CD8-positive, alpha-beta memory T cell (primary cell): ENCODE measurements around the gene NPAT. TPM values are rescaled to one million over a fixed set of nuclear protein-coding genes. Genes with fewer than 3 reads are reported as not detected.

Experiments
- CTCF ChIA-PET: fragments of 350-600 bp; sonication (Branson Sonifier 250); formaldehyde crosslinking; loops from one replicate; lab custom pipeline; 2021; ENCODE audit warnings: antibody characterized with exemption; lab: Charles Lee
- POLR2A ChIA-PET: fragments of 350-600 bp; sonication (Branson Sonifier 250); formaldehyde crosslinking; loops from one replicate; lab custom pipeline; 2021; ENCODE audit warnings: antibody characterized with exemption; lab: Charles Lee
- DNase-seq, 5 donors: peaks; one replicate each; pipeline versions ENCODE4 v3.0.0 to v3.0.0-alpha.2; 2020 to 2022; ENCODE audit warnings: mixed read lengths in 1 of 5
- H3K27ac ChIP-seq: one replicate; pipeline ENCODE4 v1.7.0; 2013; ENCODE audit warnings: low read depth, mild to moderate bottlenecking, low read length, moderate library complexity
- H3K27me3 ChIP-seq: 2 replicates; pipeline ENCODE4 v1.7.0; 2013; ENCODE audit warnings: low read length, mild to moderate bottlenecking; ENCODE audit not compliant: insufficient read depth, poor library complexity, severe bottlenecking
- H3K36me3 ChIP-seq: 2 replicates; pipeline ENCODE4 v1.7.0; 2013; ENCODE audit warnings: mild to moderate bottlenecking, low read length, moderate library complexity; ENCODE audit not compliant: insufficient read depth
- H3K4me1 ChIP-seq: 2 replicates; pipeline ENCODE4 v1.7.0; 2013; ENCODE audit warnings: mild to moderate bottlenecking, low read length, moderate library complexity; ENCODE audit not compliant: insufficient read depth
- H3K4me3 ChIP-seq: 2 replicates; pipeline ENCODE4 v1.7.0; 2013; ENCODE audit warnings: mild to moderate bottlenecking, low read length
- H3K9me3 ChIP-seq: 2 replicates; pipeline ENCODE4 v1.7.0; 2013; ENCODE audit warnings: mild to moderate bottlenecking, low read length
- H3K27ac Mint-ChIP-seq, 8 donors: one replicate each; pipeline ENCODE4 v1.8.0; 2020 to 2021; ENCODE audit warnings: mixed read lengths in 8 of 8, mild to moderate bottlenecking in 6 of 8, inconsistent platforms in 3 of 8, moderate library complexity in 3 of 8
- H3K27me3 Mint-ChIP-seq, 2 donors: one replicate each; pipeline ENCODE4 v1.8.0; 2020 to 2021; ENCODE audit warnings: mixed read lengths in 2 of 2, mild to moderate bottlenecking in 1 of 2, moderate library complexity in 1 of 2
- H3K36me3 Mint-ChIP-seq, 3 donors: one replicate each; pipeline ENCODE4 v1.8.0; 2020 to 2021; ENCODE audit warnings: mixed read lengths in 3 of 3, inconsistent platforms in 1 of 3, mild to moderate bottlenecking in 1 of 3
- H3K4me1 Mint-ChIP-seq, 3 donors: one replicate each; pipeline ENCODE4 v1.8.0; 2020 to 2021; ENCODE audit warnings: mixed read lengths in 3 of 3, inconsistent platforms in 1 of 3, mild to moderate bottlenecking in 1 of 3
- H3K4me3 Mint-ChIP-seq, 7 donors: one replicate each; pipeline ENCODE4 v1.8.0; 2020 to 2021; ENCODE audit warnings: mixed read lengths in 7 of 7, mild to moderate bottlenecking in 6 of 7, moderate library complexity in 4 of 7, inconsistent platforms in 2 of 7
- H3K9me3 Mint-ChIP-seq, 5 donors: one replicate each; pipeline ENCODE4 v1.8.0; 2020 to 2022; ENCODE audit warnings: mixed read lengths in 5 of 5, mild to moderate bottlenecking in 3 of 5, moderate library complexity in 2 of 5, inconsistent platforms in 1 of 5
- polyA plus RNA-seq: library from polyadenylated mRNA; unstranded; fragments of 300-500 nt; fragmentation: Illumina TruSeq; gene quantifications from one replicate; pipeline ENCODE4 v1.2.3, GENCODE V29; 2021
- total RNA-seq, 2 experiments: library from RNA; stranded (reverse); gene quantifications; one replicate each; pipeline ENCODE4 v1.2.3, GENCODE V29; 2021

Gene NPAT
- total and polyA plus RNA-seq, 3 experiments from 2014 or later = 38.9 to 39.7 (median 39.6) TPM

DNA sequence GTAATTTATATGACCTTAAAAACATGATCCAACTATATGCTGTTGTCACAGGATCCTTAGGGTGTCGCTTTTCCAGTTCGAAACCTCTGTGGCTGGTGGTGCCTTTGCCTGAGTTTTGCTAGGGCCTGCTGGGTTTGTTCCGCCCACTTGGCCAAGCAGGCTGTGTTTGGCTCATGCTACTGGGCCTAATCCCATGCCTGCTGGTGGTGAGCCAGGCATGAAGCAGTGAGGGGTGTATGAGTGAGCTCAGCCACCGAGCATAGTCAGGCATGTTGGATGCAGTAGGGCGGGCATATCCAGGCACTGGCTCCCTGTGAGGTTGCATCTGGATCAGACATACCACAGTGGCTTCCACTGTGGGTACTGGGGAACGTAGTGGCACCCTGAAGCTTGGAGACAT lies 16.3 kb downstream of the NPAT start:
- no peaks in the 10 kb centered on the region for H3K27me3 Mint-ChIP-seq
- POLR2A ChIA-PET = interaction anchor here (0.8 kb wide), 1 partner anchor 17 kb away, joined by 3 read pairs; the partner anchor contains the start of gene ATM
- H3K27me3 ChIP-seq = no peaks in the 10 kb centered on the region
- H3K36me3 ChIP-seq = peaks cover 61% of the 10 kb centered on the region
- H3K27ac Mint-ChIP-seq = peak overlapping the region in 1 of 8 donors; percentile 66
- H3K9me3 Mint-ChIP-seq = peaks cover 0 to 4% (median 2%) of the 10 kb centered on the region in 5 donors
- no peak overlapping the region for H3K27ac ChIP-seq
- peaks cover 6% of the 10 kb centered on the region for H3K9me3 ChIP-seq
- H3K4me3 Mint-ChIP-seq = no peak overlapping the region
- peaks cover 48 to 72% (median 64%) of the 10 kb centered on the region in 3 donors for H3K4me1 Mint-ChIP-seq
- peaks cover 31 to 84% (median 37%) of the 10 kb centered on the region in 3 donors for H3K36me3 Mint-ChIP-seq
- H3K4me1 ChIP-seq = peaks cover 26% of the 10 kb centered on the region
- CTCF ChIA-PET = no interaction called here
- DNase-seq = no peak
- no peak overlapping the region for H3K4me3 ChIP-seq

DNA sequence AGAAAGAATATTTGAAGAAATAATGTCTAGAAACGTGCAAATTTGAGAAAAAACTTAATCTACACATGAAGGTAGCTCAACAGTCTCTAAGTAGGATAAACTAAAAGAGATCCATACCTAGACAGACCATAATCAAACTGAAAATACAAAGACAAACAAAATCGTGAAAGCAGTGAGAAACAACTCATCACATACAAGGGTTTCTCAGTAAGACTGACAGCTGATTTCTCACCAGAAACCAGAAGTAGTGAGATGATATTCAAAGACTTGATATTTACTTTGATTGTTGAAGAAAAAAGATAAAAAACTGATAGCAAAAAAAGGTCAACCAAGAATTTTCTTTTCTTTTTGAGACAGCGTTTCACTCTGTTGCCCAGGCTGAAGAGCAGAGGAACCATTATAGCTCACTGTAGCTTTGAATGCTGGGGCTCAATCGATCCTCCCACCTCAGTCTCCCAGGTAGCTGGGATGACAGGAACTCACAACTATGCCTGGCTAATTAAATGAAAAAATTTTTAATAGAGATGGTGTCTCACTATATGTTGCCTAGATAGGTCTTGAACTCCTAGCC lies 17.4 kb downstream of the NPAT start:
- Histone ChIP-seq H3K4me1 (peaks cover 38% of the 10 kb centered on the region), H3K4me3 (no peak overlapping the region), H3K9me3 (peaks cover 6% of the 10 kb centered on the region), H3K27me3 (no peaks in the 10 kb centered on the region), H3K36me3 (peaks cover 54% of the 10 kb centered on the region), H3K27ac (no peak overlapping the region)
- Mint-ChIP-seq H3K36me3 (peaks cover 25 to 78% (median 29%) of the 10 kb centered on the region in 3 donors), H3K9me3 (peaks cover 0 to 4% (median 2%) of the 10 kb centered on the region in 5 donors), H3K4me3 (no peak overlapping the region), H3K27ac (peak overlapping the region in 1 of 8 donors; percentile 75), H3K4me1 (peaks cover 52 to 74% (median 66%) of the 10 kb centered on the region in 3 donors), H3K27me3 (no peaks in the 10 kb centered on the region)
- CTCF ChIA-PET = no interaction called here
- POLR2A ChIA-PET = no interaction called here
- DNase-seq = no peak

DNA sequence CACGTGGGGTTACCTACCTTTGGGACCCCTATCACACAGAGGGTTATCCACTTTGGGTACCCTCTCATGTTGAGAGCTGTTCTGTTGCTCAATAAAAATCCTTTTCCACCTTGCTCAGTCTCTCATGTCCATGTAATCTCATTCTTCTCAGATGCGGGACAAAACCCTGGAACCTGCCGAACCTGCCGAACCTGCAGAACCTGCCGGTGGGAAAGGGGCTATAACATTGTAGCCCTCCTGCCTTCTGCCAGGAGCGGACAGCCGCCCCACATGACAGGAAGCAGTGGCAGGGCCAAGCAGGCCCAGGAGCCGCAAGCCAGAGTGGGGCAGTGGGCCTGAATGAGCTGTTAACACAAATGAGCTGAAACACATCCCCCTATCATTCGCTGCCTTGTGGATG lies 18.1 kb downstream of the NPAT start:
- Mint-ChIP-seq H3K4me3 (no peak overlapping the region), H3K27ac (peak overlapping the region in 1 of 8 donors; percentile 64), H3K27me3 (no peaks in the 10 kb centered on the region), H3K4me1 (peaks cover 53 to 77% (median 66%) of the 10 kb centered on the region in 3 donors), H3K9me3 (peaks cover 0 to 4% (median 2%) of the 10 kb centered on the region in 5 donors), H3K36me3 (peaks cover 22 to 80% (median 29%) of the 10 kb centered on the region in 3 donors)
- no peak for DNase-seq
- Histone ChIP-seq H3K27me3 (no peaks in the 10 kb centered on the region), H3K36me3 (peaks cover 54% of the 10 kb centered on the region), H3K4me3 (no peak overlapping the region), H3K9me3 (peaks cover 6% of the 10 kb centered on the region), H3K27ac (no peak overlapping the region), H3K4me1 (peaks cover 43% of the 10 kb centered on the region)
- CTCF ChIA-PET = no interaction called here
- POLR2A ChIA-PET = no interaction called here

GRCh38 chr11:108203075-108203474 lies 19.4 kb downstream of the NPAT start:
- Histone ChIP-seq H3K36me3 (peaks cover 47% of the 10 kb centered on the region), H3K27ac (no peak overlapping the region), H3K4me3 (no peak overlapping the region), H3K9me3 (peaks cover 6% of the 10 kb centered on the region), H3K27me3 (no peaks in the 10 kb centered on the region), H3K4me1 (peaks cover 52% of the 10 kb centered on the region)
- peak overlapping the region in 6 of 8 donors; percentile 15 to 81 (median 54) for H3K27ac Mint-ChIP-seq
- peaks cover 0 to 4% (median 2%) of the 10 kb centered on the region in 5 donors for H3K9me3 Mint-ChIP-seq
- H3K4me1 Mint-ChIP-seq = peaks cover 51 to 82% (median 68%) of the 10 kb centered on the region in 3 donors
- H3K36me3 Mint-ChIP-seq = peaks cover 19 to 81% (median 20%) of the 10 kb centered on the region in 3 donors
- DNase-seq = no peak
- ChIA-PET CTCF (no interaction called here), POLR2A (no interaction called here)
- H3K4me3 Mint-ChIP-seq = no peak overlapping the region
- no peaks in the 10 kb centered on the region for H3K27me3 Mint-ChIP-seq

GRCh38 chr11:108199446-108200321 lies 22.8 kb downstream of the NPAT start:
- no peaks in the 10 kb centered on the region for H3K9me3 ChIP-seq
- no peak for DNase-seq
- ChIA-PET CTCF (interaction anchor here (1.0 kb wide), 1 partner anchor 23 kb away, joined by 3 read pairs; the partner anchor contains the start of gene ATM), POLR2A (interaction anchor here (0.8 kb wide), 1 partner anchor 8 kb away, joined by 3 read pairs; no protein-coding TSS in a partner anchor)
- H3K36me3 ChIP-seq = peaks cover 34% of the 10 kb centered on the region
- H3K27me3 ChIP-seq = no peaks in the 10 kb centered on the region
- peaks cover 61 to 94% (median 80%) of the 10 kb centered on the region in 3 donors for H3K4me1 Mint-ChIP-seq
- H3K27ac ChIP-seq = peak overlapping the region; percentile 5
- H3K36me3 Mint-ChIP-seq = peaks cover 8 to 81% (median 15%) of the 10 kb centered on the region in 3 donors
- H3K4me3 ChIP-seq = no peak overlapping the region
- peak overlapping the region; percentile 28 to 93 (median 66) for H3K27ac Mint-ChIP-seq
- peak overlapping the region in 2 of 7 donors; percentile 23 to 38 for H3K4me3 Mint-ChIP-seq
- H3K4me1 ChIP-seq = peaks cover 61% of the 10 kb centered on the region
- H3K27me3 Mint-ChIP-seq = no peaks in the 10 kb centered on the region
- H3K9me3 Mint-ChIP-seq = peaks cover 0 to under 1% (median 0%) of the 10 kb centered on the region in 5 donors

DNA sequence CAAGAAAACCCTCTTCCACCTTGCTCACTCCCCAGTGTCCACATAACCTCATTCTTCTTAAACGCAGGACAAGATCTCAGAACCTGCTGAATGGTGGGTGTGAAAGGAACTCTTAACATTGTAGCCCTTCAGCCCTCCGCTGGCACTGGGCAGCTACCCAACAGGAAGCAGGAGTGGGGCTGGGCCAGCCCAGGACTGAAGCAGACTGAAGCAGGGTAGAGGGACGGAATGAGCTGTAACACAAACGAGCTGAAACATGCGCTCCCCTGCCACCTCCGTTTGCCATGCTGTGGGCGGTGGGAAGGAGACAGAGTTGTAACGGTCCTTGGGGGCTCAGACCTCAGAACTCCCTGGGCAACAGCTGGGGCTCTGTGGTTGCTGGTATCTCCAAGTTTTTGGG lies 23.6 kb downstream of the NPAT start:
- H3K27ac Mint-ChIP-seq = peak overlapping the region in 5 of 8 donors; percentile 51 to 83 (median 70)
- POLR2A ChIA-PET = interaction anchor here (0.8 kb wide), 1 partner anchor 9 kb away, joined by 3 read pairs; no protein-coding TSS in a partner anchor
- Histone ChIP-seq H3K36me3 (peaks cover 25% of the 10 kb centered on the region), H3K9me3 (no peaks in the 10 kb centered on the region), H3K4me1 (peaks cover 56% of the 10 kb centered on the region), H3K4me3 (no peak overlapping the region), H3K27ac (no peak overlapping the region), H3K27me3 (no peaks in the 10 kb centered on the region)
- DNase-seq = no peak
- H3K9me3 Mint-ChIP-seq = no peaks in the 10 kb centered on the region
- H3K36me3 Mint-ChIP-seq = peaks cover 4 to 78% (median 13%) of the 10 kb centered on the region in 3 donors
- CTCF ChIA-PET = interaction anchor here (1.0 kb wide), 1 partner anchor 24 kb away, joined by 3 read pairs; the partner anchor contains the start of gene ATM
- H3K4me3 Mint-ChIP-seq = peak overlapping the region in 2 of 7 donors; percentile 4 to 56
- H3K4me1 Mint-ChIP-seq = peaks cover 56 to 89% (median 80%) of the 10 kb centered on the region in 3 donors
- no peaks in the 10 kb centered on the region for H3K27me3 Mint-ChIP-seq

DNA sequence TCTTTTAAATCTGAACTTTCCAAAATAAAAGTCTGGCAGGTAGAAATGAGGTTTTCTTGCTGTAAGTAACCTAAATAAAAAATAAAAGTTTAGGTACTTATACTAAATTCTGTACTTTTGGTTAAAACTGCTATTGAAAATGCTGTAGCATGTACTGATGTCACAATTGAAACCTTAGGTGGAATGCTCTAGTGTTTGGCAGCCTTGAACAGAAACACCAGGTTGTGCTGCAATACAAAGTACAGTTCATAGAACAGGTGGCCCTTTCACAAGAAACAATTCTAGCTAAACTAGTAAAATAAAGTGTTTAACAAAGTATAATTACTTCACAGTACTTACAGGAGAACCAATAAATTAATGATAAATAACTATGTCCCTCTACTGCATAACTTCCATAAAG lies 25.1 kb downstream of the NPAT start:
- POLR2A ChIA-PET = interaction anchor here (0.6 kb wide), 1 partner anchor 36 kb away, joined by 8 read pairs; no protein-coding TSS in a partner anchor
- no peak for DNase-seq
- H3K9me3 ChIP-seq = no peaks in the 10 kb centered on the region
- peaks cover 45% of the 10 kb centered on the region for H3K4me1 ChIP-seq
- Mint-ChIP-seq H3K27me3 (no peaks in the 10 kb centered on the region), H3K4me3 (peak overlapping the region in 1 of 7 donors; percentile 37), H3K36me3 (peaks cover 0 to 76% (median 11%) of the 10 kb centered on the region in 3 donors), H3K4me1 (peaks cover 45 to 74% (median 66%) of the 10 kb centered on the region in 3 donors), H3K27ac (peak overlapping the region; percentile 11 to 86 (median 66)), H3K9me3 (no peaks in the 10 kb centered on the region)
- no peak overlapping the region for H3K4me3 ChIP-seq
- H3K27ac ChIP-seq = no peak overlapping the region
- peaks cover 29% of the 10 kb centered on the region for H3K36me3 ChIP-seq
- no peaks in the 10 kb centered on the region for H3K27me3 ChIP-seq
- CTCF ChIA-PET = no interaction called here
